HEK293 (cell line): ENCODE results near the gene NUDT3.
"Not testable (repeated sequence)": the region's sequence is repeated elsewhere in the genome, so short reads cannot be mapped to it uniquely, and the experiment has no call there.

Experiments
- ZNF155 ChIP-seq: fragments of 450-650 bp; formaldehyde crosslinking; IDR thresholded peaks from 2 replicates; pipeline ENCODE4 v1.5.1; 2016; ENCODE audit warnings: missing biosample characterization, missing genetic modification characterization
- ZNF223 ChIP-seq: fragments of 450-650 bp; formaldehyde crosslinking; IDR thresholded peaks from 2 replicates; pipeline ENCODE4 v1.5.1; 2016; ENCODE audit warnings: missing biosample characterization, missing genetic modification characterization
- ZNF558 ChIP-seq: fragments of 450-650 bp; formaldehyde crosslinking; IDR thresholded peaks from 2 replicates; pipeline ENCODE4 v1.5.1; 2016; ENCODE audit warnings: missing biosample characterization, missing genetic modification characterization
- TF ChIP-seq, protein P1 (sequence below): fragments of 450-650 bp; formaldehyde crosslinking; conservative IDR thresholded peaks from 2 replicates; pipeline ENCODE4 v1.5.1; 2016; ENCODE audit warnings: low read depth, missing biosample characterization, missing genetic modification characterization
- TF ChIP-seq, protein P2 (sequence below): fragments of 450-650 bp; formaldehyde crosslinking; IDR thresholded peaks from 2 replicates; pipeline ENCODE4 v1.5.1; 2016; ENCODE audit warnings: missing biosample characterization, missing genetic modification characterization, low read depth
- TF ChIP-seq, protein P3 (sequence below): fragments of 450-650 bp; formaldehyde crosslinking; IDR thresholded peaks from 2 replicates; pipeline ENCODE4 v1.5.1; 2016; ENCODE audit warnings: missing biosample characterization, missing genetic modification characterization

DNA sequence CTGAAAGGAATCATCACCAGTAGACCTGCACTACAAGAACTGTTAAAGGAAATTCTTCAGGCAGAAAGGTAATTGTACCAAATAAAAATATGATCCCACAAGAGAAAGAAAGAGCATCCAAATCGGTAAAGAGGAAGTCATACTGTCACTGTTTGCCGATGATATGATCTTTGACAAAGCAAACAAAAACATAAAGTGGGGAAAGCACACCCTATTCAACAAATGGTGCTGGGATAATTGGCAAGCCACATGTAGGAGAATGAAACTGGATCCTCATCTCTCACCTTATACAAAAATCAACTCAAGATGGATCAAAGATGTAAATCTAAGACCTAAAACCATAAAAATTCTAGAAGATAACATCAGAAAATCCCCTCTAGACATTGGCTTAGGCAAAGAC is 140.1 kb downstream of the NUDT3 start:
- TF ChIP-seq, protein P1, sequence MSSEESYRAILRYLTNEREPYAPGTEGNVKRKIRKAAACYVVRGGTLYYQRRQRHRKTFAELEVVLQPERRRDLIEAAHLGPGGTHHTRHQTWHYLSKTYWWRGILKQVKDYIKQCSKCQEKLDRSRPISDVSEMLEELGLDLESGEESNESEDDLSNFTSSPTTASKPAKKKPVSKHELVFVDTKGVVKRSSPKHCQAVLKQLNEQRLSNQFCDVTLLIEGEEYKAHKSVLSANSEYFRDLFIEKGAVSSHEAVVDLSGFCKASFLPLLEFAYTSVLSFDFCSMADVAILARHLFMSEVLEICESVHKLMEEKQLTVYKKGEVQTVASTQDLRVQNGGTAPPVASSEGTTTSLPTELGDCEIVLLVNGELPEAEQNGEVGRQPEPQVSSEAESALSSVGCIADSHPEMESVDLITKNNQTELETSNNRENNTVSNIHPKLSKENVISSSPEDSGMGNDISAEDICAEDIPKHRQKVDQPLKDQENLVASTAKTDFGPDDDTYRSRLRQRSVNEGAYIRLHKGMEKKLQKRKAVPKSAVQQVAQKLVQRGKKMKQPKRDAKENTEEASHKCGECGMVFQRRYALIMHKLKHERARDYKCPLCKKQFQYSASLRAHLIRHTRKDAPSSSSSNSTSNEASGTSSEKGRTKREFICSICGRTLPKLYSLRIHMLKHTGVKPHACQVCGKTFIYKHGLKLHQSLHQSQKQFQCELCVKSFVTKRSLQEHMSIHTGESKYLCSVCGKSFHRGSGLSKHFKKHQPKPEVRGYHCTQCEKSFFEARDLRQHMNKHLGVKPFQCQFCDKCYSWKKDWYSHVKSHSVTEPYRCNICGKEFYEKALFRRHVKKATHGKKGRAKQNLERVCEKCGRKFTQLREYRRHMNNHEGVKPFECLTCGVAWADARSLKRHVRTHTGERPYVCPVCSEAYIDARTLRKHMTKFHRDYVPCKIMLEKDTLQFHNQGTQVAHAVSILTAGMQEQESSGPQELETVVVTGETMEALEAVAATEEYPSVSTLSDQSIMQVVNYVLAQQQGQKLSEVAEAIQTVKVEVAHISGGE (tag by site-specific recombination), result not testable (repeated sequence)
- not testable (repeated sequence) for TF ChIP-seq ZNF558; ZNF223 (tag by site-specific recombination); ZNF155 (tag by site-specific recombination)
- TF ChIP-seq, protein P2, sequence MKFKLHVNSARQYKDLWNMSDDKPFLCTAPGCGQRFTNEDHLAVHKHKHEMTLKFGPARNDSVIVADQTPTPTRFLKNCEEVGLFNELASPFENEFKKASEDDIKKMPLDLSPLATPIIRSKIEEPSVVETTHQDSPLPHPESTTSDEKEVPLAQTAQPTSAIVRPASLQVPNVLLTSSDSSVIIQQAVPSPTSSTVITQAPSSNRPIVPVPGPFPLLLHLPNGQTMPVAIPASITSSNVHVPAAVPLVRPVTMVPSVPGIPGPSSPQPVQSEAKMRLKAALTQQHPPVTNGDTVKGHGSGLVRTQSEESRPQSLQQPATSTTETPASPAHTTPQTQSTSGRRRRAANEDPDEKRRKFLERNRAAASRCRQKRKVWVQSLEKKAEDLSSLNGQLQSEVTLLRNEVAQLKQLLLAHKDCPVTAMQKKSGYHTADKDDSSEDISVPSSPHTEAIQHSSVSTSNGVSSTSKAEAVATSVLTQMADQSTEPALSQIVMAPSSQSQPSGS (tag by site-specific recombination), result not testable (repeated sequence)
- TF ChIP-seq, protein P3, sequence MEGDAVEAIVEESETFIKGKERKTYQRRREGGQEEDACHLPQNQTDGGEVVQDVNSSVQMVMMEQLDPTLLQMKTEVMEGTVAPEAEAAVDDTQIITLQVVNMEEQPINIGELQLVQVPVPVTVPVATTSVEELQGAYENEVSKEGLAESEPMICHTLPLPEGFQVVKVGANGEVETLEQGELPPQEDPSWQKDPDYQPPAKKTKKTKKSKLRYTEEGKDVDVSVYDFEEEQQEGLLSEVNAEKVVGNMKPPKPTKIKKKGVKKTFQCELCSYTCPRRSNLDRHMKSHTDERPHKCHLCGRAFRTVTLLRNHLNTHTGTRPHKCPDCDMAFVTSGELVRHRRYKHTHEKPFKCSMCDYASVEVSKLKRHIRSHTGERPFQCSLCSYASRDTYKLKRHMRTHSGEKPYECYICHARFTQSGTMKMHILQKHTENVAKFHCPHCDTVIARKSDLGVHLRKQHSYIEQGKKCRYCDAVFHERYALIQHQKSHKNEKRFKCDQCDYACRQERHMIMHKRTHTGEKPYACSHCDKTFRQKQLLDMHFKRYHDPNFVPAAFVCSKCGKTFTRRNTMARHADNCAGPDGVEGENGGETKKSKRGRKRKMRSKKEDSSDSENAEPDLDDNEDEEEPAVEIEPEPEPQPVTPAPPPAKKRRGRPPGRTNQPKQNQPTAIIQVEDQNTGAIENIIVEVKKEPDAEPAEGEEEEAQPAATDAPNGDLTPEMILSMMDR, result not testable (repeated sequence)
